HG03521 (cell line): ENCODE data around the gene LCN10.

Source experiments
- ATAC-seq: cut with Tn5 transposase; IDR thresholded peaks from one replicate; pipeline ENCODE4 v1.9.1; 2021; ENCODE audit warnings: mild to moderate bottlenecking, moderate library complexity; ENCODE audit not compliant: unreplicated experiment

The LCN10 gene

DNA sequence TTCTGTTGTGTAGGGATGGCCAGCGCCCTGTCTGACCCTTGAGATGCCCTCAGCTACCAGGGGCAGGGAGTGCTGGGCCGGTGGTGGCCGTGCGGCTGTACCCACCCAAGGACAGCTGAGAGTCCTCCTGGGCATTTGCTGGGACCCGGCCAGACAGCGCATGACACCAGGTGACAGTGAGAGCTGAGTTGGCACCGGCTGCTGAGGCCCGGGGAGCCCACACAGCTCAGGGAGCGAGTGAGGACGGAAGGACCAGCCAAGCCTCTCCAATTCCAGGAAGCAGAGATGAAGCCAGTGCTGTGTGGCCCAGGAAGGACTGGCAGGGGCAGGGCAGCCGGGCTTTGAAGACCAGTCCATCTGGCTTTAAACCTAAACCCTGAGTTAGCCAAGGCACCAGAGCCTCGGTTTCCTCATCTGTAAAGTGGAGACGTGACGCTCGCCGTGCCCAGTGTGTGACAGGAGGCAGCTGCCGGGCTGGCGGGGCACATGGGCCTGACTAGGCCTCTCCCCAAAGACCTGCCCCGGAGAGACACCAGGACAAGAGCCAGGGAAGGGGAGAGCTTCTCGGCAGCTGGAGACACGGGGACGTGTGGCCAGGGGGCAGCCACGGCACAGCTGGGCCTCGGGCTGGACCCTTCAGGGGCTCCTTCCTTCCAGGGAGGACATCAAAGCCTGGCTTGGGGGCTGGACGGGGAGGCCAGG lies 52.5 kb downstream of the LCN10 start:
- ATAC-seq = no peak

DNA sequence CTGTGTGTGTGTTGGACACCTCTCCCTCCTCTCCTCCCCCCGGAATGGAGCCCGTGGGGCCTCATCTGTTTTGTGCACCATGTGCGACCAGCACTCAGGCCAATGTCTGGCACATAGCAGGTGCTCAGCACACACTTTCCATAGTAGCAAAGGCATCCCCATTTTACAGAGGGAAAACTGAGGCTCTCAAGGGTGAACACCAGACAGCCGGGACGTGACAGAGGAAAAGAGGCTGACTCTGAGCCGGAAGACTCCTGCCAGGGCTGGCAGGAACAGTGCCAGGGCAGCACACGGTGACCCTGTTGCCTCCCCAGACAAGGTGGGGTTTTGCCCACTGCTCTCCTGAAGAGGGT lies 53.7 kb downstream of the LCN10 start:
- ATAC-seq = no peak

DNA sequence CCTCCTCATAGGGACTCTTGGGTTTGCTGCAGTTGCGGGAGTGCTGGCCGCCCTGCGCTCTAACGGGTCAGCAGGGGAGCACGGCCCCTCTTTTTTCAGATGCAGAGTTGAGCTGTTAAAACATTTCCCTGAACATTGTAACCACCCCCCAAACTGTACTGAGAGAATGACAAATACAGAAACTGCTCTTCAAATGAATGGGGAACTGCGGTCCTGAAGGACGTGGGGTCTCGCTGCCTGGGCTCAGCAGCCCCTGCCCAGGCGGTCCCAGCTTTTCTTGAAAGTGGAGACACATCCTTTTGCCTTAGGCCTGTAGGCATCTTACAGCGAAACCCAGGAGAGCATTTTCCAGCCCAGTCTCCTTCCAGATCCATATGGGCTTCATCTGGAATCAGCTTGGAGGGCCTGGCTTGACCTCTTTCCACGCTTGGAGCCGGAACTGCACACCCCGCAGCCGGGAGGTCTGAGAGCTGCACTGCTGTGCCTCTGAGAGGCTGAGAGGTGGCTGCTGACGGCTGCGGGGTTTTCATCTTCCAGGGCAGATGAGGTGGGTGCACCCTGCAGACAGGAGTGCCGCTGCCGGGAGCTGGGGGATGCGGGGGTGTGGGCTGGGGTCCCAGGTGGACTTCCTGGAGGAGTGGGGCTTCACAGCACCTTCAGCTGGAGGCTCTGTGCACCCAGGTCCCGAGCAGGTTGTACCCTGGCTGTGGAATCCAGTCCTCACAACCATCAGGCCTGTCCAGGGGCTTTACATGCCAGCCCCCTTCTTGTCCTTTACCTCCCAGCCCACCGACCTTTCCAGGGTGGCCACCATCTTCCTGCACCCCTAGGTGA lies 54.2 kb downstream of the LCN10 start:
- no peak for ATAC-seq
